Activated T-cell treated with anti-CD3 and anti-CD28 coated beads for 4 hours (primary cell): ENCODE results near the gene C9.
"Not testable (repeated sequence)": the region's sequence is repeated elsewhere in the genome, so short reads cannot be mapped to it uniquely, and the experiment has no call there.

ENCODE experiments used
- DNase-seq: peaks from one replicate; pipeline ENCODE4 v3.0.0-alpha.2; 2020

C9 gene

GRCh38 chr5:39364367-39364766 is at the start of gene C9:
C9 (minus strand) TSS chr5:39364495; CDS start chr5:39364464, 31 bp downstream.
- DNase-seq = no peak

- no peak for DNase-seq
Observed at GRCh38 chr5:39413771-39414170, 49.5 kb upstream of the C9 start.

GRCh38 chr5:39412721-39413394 is 48.6 kb upstream of the C9 start:
- no peak for DNase-seq

- DNase-seq = no peak
Observed at GRCh38 chr5:39411985-39412384, 47.7 kb upstream of the C9 start.

- DNase-seq = no peak
Observed at GRCh38 chr5:39411061-39411460, 46.8 kb upstream of the C9 start.

GRCh38 chr5:39409033-39409432 is 44.7 kb upstream of the C9 start:
- no peak for DNase-seq

GRCh38 chr5:39405083-39405843 is 41.0 kb upstream of the C9 start:
- no peak for DNase-seq

GRCh38 chr5:39403761-39404160 is 39.5 kb upstream of the C9 start:
- DNase-seq = not testable (repeated sequence)

- not testable (repeated sequence) for DNase-seq
Observed at GRCh38 chr5:39402140-39402539, 37.8 kb upstream of the C9 start.

- DNase-seq = no peak
Observed at GRCh38 chr5:39400713-39401578, 36.7 kb upstream of the C9 start.

- no peak for DNase-seq
Observed at GRCh38 chr5:39399135-39400036, 35.1 kb upstream of the C9 start.

GRCh38 chr5:39396843-39397242 is 32.5 kb upstream of the C9 start:
- DNase-seq = no peak

GRCh38 chr5:39395521-39395920 is 31.2 kb upstream of the C9 start:
- DNase-seq = no peak

- no peak for DNase-seq
Observed at GRCh38 chr5:39394946-39395345, 30.7 kb upstream of the C9 start.

- no peak for DNase-seq
Observed at GRCh38 chr5:39390945-39391344, 26.6 kb upstream of the C9 start.

- no peak for DNase-seq
Observed at GRCh38 chr5:39387293-39387692, 23.0 kb upstream of the C9 start.

GRCh38 chr5:39384271-39384670 is 20.0 kb upstream of the C9 start:
- DNase-seq = no peak

GRCh38 chr5:39381376-39381775 is 17.1 kb upstream of the C9 start:
- DNase-seq = no peak

- no peak for DNase-seq
Observed at GRCh38 chr5:39379693-39380092, 15.4 kb upstream of the C9 start.

GRCh38 chr5:39377613-39378012 is 13.3 kb upstream of the C9 start:
- DNase-seq = no peak

- DNase-seq = peak; percentile 4
Observed at GRCh38 chr5:39376293-39376714, 12.0 kb upstream of the C9 start.

GRCh38 chr5:39373791-39374190 is 9.5 kb upstream of the C9 start:
- no peak for DNase-seq

GRCh38 chr5:39371367-39371635 is 7.0 kb upstream of the C9 start:
- DNase-seq = no peak
